22Rv1 (cell line): ENCODE measurements around the gene TIMP3.

Experiments
- CTCF ChIP-seq: fragments of 450-650 bp; IDR thresholded peaks from 2 replicates; pipeline ENCODE4 v1.5.1; 2017; ENCODE audit warnings: mild to moderate bottlenecking
- ZFX ChIP-seq: fragments of 450-650 bp; IDR thresholded peaks from 2 replicates; pipeline ENCODE4 v1.6.1; 2017; ENCODE audit warnings: antibody characterized with exemption, borderline replicate concordance

GRCh38 chr22:32817137-32817730 lies 15.7 kb downstream of the TIMP3 start:
- TF ChIP-seq CTCF (no peak), ZFX (no peak)
